ENCODE results near the gene CSMD2.

The CSMD2 gene

DNA sequence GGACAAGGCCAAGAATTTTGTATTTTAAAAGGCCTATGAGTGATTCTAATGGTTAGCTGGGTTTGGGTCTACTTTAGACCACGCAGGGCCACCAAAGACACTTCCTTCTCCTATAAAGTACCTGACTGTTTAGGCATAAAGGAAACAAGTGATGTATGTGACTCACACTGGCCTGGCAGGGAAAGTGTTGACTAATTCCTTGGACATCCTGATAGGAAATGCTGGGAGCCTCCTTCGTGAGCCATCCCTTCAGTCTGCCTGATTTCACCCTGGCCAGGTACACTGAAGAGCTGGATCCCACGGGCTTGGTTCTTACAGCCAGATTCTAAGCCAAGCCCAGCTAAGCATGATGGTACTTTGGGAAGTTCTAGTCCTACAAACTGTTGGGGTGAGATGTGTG is 401.6 kb downstream of the CSMD2 start:
- DNase-seq (ENCODE audit: low spot score) (no peak), FAIRE-seq (no peak)

DNA sequence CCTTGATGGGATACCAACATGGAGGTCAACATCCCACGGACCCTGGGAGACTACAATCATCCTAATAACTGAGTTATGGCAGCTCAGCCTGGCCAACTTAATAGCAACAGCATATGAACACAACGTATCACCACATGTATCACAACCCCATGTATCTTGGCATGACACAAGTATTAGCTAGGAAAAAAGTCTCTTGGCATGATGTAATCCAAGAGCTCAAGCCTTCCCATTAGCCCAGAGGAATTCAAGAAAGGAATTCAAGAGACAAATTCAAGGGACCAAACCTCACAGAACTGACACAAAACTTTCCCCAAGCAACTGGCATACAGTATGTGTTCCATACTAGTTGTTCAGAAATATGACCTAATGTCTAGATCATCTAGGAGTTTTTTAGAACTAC is 402.1 kb downstream of the CSMD2 start:
- FAIRE-seq (no peak), DNase-seq (ENCODE audit: low spot score) (no peak)

DNA sequence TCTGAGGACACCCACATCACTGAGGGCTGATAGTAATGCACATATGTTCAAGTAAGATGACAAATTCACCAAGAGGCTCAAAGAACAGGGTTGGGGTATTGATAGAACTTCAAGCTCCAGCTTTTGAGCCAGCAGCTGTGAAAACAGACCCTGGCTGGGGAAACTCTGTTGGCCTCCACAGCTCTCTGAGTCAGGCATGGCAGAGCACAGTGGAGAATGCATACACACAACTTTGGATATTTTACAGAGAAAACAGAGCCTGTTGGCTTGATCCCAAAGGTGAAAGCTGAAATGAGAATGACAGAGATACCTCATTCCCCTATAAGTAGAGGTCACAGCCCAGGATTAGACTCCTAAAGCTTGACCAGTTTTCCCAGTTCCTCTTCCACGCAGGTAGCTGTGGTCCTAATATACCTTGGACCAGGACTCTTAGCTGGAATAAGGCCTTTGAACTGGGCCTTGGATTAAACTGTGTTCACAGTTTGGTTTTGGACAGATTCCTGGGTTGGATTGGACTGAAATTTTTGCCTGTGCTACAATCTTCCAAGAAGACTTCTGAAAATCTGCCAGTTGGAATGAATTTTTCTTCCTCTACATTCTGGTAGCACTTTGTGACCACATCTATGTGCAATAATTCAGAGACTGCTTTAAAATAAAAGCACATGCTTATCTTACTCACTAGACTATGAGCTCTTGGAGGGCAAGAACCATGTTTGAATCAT is 402.8 kb downstream of the CSMD2 start:
- DNase-seq (ENCODE audit: low spot score) (no peak), FAIRE-seq (no peak)

DNA sequence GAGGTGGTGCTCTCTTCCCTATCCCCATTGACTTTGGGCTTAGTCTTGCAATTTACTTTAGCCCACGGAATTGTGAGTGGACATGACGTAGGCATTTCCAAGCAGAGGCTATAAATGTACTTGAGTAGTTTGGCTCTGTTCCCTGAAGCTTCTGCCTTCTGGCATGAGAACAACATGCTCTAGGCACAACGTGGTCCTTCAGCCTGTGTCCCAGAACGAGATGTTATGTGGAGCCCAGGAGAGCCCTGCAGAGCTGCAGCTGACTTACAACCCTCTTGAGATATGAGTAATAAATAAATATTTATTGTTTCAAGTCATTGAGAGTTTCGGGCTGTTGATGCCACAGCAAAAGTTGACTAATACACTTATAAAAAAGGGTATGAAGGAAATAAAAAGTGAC is 406.3 kb downstream of the CSMD2 start:
- FAIRE-seq (no peak), DNase-seq (ENCODE audit: low spot score) (no peak)

DNA sequence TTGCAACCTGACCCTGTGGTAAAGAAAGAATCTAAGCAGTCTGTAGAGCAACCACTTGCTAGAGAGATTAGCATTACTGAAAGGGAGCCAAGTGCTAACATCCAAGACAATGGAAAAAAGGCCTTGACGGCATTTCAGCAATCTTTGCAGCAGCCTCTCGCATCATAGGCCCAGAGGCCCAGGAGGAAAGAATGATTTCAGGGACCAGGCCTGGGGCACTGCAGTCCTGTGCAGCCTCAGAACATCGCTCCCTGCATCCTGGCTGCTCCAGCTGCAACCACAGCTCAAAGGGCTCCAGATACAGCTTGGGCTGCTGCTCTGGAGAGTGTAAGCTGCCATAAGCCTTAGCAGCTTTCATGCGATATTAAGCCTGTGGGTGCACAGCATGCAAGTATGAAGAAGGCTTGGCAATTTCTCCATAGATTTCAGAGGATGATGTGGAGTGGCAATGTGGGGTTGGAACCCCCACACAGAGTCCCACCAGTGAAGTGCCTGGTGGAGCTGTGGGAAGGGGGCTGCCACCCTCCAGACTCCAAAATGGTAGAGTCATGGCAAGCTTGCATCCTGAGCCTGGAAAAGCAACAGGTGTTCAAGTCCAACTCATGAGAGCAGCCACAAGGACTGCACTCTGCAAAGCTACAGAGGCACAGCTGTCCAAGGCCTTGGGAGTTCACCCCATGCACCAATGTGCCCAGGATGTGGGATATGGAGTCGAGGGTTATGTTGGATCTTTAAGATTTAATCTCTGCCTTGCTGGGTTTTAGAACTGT is 411.8 kb downstream of the CSMD2 start:
- FAIRE-seq = no peak
- no peak for DNase-seq (ENCODE audit: low spot score)

DNA sequence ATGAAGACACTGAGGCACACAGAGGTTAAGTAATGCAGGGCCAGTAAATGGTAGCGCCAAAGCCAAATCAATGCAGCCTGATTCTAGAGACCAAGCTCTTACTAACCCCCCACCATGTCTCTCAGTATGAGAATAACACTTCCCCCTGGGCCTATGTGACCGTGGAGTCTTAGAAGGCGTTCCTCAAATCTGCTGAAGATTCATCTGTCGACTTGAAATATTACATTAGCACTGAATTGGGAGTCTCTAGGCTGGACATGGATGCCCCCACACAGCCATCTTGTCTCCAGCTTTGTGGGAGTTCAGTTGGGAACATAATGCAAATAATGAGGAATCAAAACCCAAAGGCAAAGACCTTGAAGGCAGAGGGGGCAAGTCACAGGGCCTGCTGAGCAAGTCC is 419.1 kb downstream of the CSMD2 start:
- FAIRE-seq = no peak
- no peak for DNase-seq (ENCODE audit: low spot score)

DNA sequence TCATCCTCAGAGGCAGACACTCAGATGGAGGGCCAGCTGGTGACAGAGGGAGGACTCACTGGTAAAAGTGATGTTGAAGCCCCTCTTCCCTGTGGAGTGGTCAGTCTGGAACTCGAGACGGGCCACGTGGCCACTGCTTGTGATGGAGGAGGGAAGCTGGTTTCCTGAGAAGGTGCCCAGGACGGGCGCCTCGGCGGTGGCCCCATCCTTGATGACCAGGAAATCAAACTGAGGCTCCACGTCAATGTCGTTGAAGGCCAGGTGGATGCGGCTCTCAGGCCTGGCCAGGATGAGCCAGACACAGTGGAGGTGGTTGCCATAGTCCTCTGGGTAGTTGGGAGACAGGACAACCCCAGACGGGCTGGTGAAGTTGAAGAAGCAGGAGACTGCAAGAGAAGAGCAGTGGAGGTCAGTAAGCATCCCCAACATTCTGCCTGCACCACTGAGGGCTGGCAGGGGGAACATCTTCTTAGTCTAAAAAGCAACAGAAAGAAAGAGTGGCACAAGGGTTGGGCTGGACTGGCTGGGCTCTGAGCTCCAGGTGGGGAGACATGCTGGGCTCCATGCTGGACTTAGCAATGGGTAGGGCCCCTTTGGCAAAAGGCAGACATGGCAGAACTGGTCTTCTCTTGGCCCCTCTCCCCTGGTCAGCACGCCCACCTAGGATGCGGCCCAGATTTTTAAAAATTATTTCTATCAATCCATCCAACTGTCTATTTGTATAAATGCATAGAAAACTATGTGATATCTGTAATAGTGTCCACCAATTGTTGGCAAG is 421.6 kb downstream of the CSMD2 start:
- FAIRE-seq = no peak
- no peak for DNase-seq (ENCODE audit: low spot score)

DNA sequence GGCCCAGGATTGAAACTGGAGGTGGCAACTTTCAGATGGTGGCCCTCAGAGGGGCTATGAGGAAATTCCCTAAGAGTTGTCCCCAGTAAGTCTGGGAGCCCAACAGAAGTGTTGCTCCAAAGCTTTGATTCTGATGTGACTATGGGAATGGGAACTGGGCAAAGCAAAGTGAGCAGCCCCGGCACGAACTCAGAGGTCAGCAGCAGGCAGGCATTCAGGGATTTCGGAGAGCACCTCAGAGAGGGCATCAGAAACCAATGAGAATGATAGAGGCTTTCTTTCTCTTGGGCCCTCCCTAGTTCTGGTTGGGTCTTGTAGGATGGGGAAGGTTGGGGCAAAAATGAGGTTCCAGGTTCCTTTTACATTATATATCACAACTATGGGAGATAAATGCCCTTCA is 422.4 kb downstream of the CSMD2 start:
- FAIRE-seq = no peak

DNA sequence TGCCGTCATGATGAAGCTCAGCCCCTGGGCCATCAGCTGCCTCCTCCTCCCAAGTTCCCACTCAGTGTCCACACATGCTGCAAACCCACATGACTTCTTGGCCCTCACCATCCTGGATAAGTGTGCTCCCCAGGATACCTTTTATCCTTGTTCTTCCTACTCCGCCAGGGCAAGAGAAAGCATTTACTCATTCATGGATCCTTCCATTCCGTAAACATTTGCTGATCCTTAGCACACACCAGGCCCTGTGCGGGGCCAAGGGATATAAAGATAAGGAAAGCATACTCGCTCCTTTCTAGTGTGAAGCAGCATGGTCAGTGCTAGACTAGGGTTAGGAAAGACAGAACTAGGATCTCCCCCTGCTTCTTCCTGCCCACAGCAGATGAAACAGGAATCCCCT is 423.3 kb downstream of the CSMD2 start:
- DNase-seq (ENCODE audit: low spot score) (no peak), FAIRE-seq (no peak)

More for the DNA sequence above, 422.4 kb downstream of the CSMD2 start:
- DNase-seq (ENCODE audit: low spot score) = no peak

DNA sequence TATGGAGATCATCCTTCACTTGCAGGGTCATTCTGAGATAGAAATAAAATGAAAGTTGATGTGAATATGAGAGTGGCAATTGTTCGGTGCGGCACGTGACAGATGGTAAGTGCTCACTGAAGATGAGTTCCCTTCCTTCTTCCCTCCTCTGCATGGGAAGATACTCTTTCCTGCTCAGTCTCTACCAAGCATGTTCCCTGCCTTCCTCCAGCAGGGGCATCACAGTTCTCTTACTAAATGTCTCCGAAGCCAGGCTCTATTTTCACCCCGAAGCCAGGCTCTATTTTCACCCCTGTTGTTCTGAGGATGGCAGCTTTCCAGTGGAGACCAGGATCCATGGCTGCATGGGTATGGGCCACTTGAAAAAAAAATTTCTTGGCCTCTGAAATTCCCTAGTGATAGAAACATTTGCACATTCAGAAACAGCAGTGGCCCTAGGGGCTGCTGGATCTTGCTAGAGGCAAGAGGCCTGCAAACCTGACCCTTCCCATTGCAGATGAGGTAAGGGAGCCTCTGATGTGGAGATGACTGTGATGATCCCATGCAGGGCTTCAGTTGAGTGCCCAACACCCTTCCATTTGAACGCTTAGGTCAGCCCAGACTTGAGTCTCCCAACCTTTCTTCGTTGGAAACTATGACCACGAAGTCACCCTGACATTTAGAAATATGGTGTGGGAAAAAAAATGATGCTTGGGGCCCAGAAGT is 424.8 kb downstream of the CSMD2 start:
- no peak for FAIRE-seq
- no peak for DNase-seq (ENCODE audit: low spot score)

DNA sequence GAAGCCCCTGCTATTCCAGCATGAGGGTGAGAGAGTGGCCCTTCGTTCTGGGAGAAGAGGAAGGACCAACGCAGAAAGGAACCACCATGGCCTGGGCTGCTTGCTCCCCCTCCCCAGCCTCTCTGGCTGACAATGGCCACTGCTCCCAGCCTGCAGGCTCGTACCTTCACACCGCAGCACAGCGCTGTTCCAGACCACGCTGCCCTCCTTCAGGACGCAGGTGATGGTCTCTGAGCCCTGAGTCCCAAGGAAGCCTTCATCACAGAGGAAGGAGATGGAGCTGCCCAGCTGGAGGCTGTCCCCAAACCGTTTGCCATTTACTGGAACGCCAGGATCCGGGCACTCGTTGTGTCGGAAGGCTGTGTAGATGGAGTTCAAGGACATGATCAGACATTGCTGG is 426.1 kb downstream of the CSMD2 start:
- no peak for DNase-seq (ENCODE audit: low spot score)
- FAIRE-seq = no peak

DNA sequence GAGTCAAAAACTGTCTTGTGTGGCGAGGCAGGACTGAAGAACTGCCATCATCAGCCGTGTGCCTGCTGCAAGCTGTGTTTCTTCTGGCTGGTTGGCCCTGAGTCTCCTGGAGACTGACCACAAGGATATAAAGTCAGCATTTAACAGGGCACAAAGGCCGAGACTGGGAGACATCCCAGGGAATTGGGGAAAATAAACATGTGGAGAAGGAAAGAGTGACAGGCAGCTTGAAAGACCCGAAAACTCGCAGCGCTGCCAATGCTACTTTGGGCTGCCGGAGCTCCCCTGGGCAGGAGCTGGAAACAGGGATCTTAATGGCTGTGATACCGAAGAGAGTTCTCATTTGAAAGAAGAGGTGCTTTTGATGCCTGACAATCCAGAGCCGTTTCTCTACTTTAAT is 426.5 kb downstream of the CSMD2 start:
- FAIRE-seq (no peak), DNase-seq (ENCODE audit: low spot score) (no peak)

DNA sequence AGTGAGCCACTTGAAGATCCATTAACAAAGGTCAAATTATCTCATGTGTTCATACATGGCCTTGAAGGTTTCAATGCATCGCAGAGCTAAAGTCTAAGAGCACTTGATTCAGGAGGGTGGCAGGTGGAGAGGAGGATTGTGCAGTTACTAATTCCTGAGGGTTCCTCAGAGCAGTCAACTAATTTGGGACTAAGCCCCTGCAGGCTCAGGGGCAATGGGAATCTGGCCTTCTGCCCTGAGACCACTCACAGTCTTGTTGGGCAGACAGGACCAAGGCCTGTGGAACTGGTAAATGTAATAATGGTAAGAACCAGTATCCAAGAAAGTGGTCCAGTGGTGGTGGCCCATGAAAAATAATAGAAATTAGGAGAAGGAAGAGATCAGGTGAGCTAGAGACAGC is 428.5 kb downstream of the CSMD2 start:
- DNase-seq (ENCODE audit: low spot score) (no peak), FAIRE-seq (no peak)

DNA sequence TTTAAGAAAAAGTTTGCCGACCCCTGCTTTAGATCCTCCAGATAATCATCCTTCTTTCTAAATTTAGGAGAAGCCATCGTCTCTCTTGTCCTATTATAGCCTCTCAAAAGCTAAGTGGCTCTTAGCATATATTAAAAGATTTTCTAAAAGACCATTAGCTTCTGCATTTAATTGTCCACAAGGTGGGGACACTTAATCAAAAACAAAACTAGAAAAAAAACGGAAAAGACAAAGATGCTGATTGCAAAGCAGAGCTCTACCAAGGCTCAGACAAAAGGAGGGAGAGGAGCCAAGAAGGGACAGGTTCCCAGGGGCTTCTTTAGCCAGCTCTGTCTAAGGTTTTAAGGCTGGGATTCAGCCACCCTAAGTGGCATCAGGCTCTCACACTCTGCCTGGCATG is 429.4 kb downstream of the CSMD2 start:
- DNase-seq (ENCODE audit: low spot score) = no peak
- no peak for FAIRE-seq

DNA sequence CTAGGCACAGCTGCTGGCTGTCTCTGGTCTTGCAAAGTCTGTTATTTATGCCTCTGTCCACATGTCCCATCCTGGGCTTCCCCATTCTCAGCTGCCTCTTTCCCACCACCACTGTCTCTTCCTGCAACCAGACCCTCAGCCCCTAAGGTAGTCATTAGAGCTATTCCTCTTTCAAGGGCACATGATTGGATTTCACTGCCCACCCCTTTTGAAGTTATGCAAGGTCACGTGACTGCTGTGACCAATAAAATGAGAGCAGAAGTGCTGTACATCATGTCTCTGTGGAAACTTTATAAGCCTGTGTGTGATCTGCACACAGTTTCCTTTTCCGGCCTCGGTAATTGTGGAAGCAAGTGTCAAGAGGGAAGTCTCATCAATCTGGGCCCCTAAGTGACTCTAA is 437.7 kb downstream of the CSMD2 start:
- FAIRE-seq = no peak
- no peak for DNase-seq (ENCODE audit: low spot score)

DNA sequence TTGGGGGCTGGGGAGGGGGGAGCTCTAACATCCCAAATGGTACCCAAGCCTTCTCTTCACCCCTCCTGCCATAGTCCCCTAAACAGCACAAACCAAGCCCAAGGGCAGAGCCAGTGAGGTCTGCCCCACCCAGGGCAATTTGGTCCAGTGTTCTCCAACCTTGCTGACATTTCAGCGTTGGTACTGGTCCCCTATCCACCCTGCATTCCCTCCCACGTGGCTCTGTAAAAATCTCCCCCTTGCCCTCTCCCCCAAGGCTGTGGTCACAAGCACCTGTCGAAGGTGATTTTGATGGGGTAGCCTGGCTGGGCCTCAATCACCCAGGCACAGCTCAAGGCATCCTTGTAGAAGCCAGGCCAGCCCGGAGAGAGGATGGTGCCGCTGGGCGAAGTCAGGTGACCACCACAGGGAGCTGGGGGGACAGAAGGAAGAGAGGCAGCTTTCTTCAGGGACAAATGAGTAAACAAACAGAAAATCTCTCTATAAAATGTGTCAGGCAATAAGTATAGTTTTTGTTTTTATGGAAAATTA is 438.7 kb downstream of the CSMD2 start:
- no peak for FAIRE-seq
- no peak for DNase-seq (ENCODE audit: low spot score)

DNA sequence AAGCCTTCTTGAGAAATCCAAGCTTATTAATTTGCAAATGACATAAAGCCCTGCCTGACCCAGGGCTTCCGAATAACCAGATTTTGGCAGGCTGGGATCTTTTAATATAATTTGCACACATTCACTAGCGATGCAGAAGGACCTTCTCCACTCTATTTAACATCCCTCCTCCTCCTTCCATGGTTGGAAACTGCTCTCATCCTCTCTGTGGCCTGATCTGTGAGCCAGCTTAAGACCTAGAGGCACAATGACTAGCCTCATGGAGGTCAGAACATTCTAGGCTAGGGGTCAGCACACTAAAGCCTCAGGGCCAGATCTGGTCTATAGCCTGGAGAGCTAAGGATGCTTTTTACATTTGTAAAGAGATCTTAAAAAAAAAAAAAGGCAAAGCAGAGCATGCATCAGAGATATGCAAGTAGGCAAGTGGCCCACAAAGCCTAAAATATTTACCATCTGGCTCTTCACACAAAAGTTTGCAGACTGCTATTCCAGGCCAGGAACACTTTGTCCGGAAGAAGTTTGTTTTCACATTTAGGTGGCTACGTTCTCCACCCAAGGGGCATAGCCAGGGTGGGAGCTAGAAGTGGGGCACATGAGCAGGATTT is 439.4 kb downstream of the CSMD2 start:
- FAIRE-seq = no peak

DNA sequence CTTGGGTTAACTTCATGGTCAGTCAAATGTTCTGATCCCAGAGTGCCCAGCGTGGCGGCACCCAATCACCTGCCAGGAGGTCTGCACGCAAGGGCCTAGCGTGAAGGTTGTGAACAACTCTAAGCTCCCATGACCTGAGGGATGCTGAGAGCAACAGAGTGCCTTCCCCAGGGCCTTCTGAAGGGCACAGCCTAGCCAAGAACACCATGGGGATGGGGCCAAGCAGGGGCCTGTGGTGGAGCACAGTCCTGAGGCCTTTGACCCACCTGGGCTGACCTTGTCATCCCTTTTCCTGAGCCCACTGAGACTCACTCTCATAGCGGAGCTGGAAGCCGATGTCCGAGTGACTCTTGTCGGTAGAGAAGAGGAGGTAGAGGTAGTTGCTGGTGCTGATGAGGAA is 440.0 kb downstream of the CSMD2 start:
- FAIRE-seq (no peak), DNase-seq (ENCODE audit: low spot score) (no peak)

More for the DNA sequence above, 439.4 kb downstream of the CSMD2 start:
- no peak for DNase-seq (ENCODE audit: low spot score)

DNA sequence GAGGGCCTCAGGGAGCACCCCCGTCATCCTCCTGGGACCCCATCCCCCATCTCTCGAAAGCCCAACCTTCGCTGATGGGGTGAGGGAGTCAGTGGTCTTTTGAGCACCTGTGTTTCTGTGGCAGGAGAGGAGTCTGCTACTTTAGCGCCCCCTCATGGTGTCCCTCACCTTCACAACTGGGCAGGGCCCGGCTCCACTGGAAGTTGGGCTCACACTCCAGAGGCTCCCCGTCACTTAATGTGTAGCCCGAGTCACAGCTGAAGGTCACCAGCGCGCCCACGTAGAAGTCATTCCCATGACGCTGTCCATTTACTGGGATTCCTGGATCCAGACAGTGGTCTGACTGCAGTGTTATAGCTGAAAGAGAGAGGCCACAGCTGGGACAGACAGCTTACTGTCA is 440.7 kb downstream of the CSMD2 start:
- DNase-seq (ENCODE audit: low spot score) = no peak
- FAIRE-seq = no peak

DNA sequence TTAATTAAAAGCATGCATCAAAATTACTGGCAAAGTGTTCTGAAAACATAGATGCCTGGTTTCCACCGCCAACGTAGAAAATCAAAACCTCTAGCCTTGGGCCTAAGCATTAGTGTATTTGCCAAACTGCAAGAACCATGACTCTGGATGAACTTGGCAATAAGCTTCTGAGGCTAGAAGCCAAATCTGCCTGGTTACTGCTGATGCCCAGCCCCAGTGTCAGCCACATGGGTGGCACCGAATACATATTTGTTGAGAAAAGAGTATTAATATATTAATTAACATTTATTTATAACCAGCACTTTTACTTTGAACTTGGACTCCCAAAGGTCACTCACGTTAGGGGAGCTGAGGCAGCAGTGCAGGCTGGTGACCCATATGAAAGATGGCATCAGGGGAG is 441.8 kb downstream of the CSMD2 start:
- no peak for DNase-seq (ENCODE audit: low spot score)
- no peak for FAIRE-seq

DNA sequence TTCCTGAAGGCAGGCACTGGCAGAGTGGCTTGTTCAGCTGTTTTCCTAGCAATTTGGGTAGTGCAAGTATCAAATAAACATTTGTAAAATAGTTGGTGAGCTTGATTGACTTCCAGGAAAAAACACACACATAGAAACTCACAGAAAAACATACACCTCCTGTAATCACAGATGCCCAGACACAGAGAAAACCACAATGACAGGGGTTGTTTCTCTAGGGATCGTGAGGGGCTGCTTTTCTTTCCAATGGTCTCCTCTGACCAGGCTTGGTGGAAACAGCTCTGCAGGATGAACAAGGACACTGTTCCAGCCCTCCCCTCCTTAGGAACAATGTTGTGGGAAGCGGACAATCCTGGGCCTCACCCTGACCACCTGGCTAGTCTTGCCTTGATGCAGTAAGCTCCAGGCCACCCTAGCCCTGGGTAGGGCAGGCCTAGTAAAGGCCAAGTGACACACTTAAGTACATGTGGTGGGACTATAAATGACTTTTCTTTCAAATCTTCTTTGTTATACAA is 443.7 kb downstream of the CSMD2 start:
- FAIRE-seq (no peak), DNase-seq (ENCODE audit: low spot score) (no peak)
